NCI-H2107 (cell line): Measurements from ENCODE around the gene FAM185A.
"Not testable (repeated sequence)": the region's sequence is repeated elsewhere in the genome, so short reads cannot be mapped to it uniquely, and the experiment has no call there.

Experiments used
- DNase-seq: peaks from one replicate; lab custom pipeline; 2025; lab: John Stamatoyannopoulos, UW

FAM185A gene

DNA sequence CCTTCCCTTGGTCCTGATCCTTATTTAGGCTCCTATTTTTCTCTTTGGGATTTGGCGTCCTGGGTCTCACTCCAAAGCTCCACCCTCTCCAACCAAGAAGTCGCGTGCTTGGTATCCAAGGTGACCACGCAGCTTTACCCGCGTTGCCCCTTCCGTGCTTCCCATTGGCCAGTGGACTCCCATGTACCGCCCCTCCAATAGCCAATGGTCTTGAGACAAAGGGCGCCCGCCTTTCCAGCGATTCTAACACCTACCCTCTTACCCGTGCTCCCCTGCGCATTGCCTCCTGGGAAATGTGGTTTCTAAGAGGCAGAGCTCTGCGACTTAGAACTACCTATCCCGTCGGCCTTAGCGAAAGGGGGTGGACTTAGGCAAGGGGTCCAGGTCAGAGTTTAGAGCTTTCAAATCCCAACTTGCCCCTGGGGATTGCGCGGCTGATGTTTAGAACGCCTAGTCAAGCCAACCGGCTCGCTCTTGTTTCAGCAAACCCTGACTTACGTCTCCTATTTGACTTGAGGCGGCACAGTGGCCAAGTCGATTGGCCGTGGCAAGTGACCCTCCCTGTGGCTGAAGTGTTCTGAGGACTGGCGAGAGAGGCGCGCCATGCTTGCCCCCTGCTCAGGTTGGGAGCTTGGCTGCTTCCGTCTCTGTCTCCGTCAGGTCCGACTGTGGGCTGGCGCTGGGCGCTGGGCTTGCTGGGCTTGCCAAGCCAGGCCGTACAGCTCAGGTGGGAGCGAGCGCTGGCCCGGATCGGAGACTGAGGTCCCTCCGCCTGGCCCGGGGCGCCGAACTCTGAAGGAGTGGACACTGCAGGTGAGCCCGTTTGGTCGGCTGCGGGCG, at the start of gene FAM185A:
Gene FAM185A, plus strand, starts transcription at position 395 of the 840 bp plus-strand sequence. Its CDS starts 209 bp downstream, at position 604.
- peak; percentile 99 for DNase-seq

DNA sequence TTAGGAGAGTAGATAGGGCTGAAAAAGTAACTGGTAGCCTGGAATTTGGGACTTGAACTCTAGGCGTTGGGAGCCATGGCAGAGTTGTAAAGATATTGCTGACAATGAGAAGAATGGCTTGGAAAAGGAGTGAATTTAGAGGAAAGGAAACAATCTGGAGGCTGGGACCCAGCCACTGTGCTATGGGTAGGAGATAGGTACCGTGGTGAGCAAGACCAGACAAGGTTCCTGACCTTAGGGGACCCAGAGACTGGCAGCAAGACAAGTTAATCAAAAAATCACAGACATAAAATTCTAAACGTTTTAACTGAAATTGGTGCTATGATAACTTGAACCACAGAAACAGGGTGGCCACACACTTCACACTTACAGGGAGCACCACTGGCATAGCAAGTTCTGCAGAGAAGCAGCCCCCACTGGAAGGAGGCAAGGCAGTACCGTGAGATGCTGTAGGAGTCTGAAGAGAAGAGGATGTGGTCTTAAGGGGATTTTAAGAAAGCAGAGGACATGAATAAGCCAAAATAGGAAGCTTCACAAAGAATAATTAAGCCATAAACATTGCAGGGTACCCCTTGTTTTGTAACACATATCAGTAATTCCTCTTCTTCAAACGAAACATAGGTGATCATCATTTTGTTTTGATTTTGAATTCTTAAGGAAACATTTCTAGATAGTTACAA, 35.6 kb upstream of the FAM185A start:
- DNase-seq = not testable (repeated sequence)

DNA sequence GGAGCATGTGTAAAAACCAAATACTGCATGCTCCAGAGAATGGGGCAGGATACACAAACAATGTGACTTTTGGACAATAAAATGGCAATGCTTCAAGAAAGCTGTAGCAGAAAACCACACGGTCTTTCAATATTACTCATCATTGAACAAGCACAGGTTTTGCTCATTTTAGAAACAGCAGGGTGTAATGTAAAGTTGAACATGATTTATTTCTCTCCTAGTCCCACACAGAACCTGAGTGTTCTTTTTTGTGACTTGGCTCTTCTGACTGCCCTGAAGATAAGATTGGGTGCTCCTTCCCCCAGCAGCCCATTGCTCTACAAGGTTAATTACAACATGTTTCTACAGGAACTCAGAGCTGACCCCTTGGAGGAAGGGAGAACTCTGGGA, 35.1 kb upstream of the FAM185A start:
- not testable (repeated sequence) for DNase-seq

DNA sequence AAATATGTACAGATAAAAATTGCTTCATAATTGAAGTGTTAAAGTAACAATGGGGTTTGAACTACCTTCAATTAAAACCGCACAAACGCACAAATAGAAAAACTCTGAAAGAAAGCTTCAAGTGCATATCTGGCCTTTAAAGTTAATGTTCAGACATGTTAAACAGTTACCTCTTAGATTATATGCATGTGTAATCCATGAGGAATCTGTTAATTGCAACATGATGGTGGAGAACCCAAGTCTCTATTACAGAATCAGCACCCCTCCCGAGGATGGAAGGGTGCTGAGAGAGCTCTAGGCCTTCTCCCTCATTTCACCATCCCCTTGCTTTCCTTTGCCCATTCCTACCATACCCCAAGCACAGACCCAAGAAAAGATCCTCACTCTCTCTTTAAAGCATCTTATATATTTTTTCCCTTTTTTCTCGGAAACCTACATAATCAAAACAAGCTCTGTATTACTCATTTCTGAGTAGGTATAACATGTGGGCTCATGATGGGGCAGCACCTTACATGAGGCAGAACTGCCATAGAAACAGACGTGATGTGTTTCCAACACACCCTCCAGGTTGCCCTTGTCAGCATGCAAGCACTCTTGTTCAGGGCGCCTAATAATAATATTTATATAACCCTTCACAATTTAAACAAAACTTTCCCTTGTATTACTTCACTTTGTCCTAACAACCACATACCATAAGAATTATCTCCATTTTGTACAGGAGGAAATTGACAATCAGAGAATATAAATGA, 33.9 kb upstream of the FAM185A start:
- not testable (repeated sequence) for DNase-seq

DNA sequence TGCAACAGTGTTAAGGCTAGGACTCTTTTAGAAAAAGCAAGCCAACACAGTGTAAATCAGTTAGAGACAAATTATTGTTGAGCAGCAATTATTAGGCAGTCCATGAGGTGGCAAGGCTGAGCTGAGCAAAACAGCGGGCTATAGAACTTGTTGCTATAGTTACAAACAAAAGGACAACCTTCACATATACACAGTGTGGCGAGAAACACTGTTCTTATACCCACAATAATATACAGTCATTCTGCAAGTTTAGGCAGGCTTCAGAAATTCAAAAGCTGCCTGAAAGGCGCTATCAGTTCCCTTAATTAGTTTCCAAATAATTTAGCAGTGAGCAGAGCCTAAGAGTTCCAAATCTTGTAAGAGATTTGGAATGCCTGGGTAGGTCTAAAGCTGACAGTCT, 33.1 kb upstream of the FAM185A start:
- not testable (repeated sequence) for DNase-seq

DNA sequence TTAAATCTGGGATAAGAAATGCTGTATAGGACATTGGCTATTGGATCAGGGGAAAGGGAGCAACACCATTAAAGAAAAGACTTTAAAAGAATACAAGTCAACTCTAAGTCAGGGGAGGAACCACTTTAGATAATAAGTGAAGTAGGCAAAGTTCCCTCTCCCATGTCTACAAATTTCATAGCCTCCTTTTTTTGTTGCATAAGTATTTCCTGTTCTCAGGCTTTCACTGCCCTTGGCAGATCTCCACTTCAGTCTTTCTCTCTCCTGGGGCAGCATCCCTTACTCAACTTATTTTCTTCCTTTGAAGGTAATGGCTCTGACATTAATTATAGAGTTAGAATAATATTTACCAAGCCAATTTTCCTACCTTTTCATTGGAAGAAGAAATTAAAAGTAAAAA, 30.3 kb upstream of the FAM185A start:
- DNase-seq = not testable (repeated sequence)

DNA sequence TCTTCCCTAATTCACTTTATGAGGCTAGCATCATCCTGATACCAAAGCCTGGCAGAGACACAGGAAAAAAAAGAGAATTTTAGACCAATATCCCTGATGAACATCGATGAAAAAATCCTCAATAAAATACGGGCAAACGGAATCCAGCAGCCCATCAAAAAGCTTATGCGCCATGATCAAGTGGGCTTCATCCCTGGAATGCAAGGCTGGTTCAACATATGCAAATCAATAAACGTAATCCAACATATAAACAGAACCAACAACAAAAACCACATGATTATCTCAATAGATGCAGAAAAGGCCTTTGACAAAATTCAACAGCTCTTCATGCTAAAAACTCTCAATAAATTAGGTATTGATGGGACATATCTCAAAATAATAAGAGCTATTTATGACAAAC, 22.6 kb upstream of the FAM185A start:
- not testable (repeated sequence) for DNase-seq

DNA sequence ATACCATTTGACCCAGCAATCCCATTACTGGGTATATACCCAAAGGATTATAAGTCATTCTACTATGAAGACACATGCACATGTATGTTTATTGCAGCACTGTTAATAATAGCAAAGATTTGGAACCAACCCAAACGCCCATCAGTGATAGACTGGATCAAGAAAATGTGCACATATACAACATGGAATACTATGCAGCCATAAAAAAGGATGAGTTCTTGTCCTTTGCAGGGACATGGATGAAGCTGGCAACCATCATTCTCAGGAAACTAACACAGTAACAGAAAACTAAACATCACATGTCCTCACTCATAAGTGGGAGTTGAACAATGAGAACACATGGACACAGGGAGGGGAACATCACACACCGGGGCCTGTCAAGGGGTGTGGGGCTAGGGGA, 19.1 kb upstream of the FAM185A start:
- DNase-seq = not testable (repeated sequence)

DNA sequence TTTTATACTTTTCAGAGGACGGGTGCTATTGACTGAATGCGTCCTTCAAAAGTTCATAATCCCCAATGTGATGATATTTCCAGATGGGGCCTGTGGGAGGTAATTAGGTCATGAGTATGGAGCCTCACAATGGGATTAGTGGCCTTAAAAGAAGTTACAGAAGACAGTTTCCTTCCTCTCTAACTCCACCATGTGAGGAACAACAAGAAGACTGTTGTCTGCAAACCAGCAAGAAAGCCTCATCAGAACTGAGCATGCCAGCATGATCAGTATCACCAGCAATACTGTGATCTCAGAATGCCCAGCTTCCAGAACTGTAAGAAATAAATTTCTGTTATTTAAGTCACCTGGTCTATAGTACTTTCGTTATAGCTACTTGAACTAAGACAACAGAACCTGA, 18.4 kb upstream of the FAM185A start:
- DNase-seq = not testable (repeated sequence)

DNA sequence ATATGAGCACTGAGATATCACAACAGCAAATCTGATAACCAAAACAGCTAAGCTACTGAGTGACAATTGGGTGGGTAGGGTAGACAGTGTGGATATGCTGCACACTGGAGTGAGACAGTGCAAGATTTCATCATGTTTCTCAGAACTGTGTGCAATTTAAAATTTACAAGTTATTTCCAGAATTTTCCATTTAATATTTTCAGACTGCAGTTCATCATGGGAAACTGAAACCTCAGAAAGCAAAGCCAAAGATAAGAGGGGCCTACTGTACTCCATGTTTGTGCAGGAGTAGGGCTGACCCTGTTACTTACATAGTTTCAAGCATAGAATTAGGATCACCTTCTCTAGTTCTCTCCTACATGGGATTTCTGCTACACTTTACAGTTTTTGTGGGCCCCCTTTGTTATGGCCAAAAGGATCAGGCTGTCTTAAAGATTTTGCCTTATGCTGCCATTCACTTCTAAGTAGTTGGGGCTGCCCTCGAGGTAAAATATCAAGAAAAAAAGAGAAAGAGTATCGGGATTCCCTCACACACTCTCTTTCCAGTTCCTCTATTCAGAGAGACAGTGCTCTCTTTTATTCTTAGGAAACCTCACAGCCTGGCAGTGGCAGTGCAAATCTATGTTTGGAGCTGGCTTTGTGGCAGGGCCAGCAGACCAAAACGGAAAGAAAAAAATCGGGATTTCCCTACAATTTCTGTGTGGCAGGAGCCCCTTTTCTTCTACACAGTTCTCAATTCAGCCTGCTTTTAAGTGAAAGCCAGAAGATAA, 6.6 kb upstream of the FAM185A start:
- not testable (repeated sequence) for DNase-seq

DNA sequence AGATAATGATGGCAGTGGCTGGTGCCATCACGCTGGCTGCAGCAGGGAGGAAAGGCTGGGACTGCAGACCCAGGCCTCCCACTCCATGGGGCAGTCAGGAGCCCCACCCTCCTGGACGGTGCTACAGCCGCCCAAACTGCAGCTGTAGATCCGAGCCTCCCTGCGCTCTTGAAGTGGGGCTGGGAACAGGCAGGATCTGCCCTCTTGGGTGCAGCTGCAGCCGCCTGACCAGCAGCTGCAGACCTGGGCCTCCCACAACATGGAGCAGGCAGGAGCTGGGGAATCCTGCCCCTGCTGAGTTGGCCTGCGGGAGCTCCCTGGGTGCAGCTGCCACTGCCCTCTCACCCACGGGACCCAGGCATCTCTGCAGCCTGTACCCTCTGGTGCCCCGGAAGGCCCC, 4.9 kb upstream of the FAM185A start:
- DNase-seq = not testable (repeated sequence)

DNA sequence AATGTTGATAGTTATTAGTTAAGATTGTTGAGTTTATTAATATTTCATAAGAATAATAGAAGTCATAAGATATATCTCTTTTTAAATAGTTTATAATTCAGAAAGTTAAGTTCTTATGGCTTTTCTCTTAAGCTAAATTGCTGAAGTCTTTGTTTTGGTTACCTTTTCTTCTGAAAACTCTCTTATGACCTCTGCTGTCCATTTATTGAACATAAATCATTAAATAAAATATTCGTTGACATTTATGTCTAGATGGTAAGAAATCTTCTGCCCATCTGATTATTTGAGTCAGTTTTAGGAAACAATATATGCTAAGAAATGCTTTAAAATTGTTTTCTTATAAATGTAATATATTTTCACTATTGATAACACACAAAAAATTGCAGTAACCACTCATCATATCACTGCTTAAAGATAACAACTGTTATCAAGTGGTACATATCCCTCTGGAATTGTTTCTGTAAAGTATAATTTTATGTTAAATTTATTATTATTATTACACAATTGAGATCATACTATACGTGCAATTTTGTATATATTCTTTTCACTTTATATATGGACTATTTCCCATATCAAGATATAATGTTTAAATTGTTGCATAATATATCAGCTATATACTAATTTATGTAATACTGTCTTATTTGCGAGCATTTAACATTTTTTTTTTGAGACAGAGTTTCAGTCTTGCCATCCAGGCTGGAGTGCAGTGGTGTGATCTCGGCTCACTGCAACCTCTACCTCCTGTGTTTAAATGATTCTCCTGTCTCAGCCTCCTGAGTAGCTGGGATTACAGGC, 3.1 kb upstream of the FAM185A start:
- DNase-seq = not testable (repeated sequence)

DNA sequence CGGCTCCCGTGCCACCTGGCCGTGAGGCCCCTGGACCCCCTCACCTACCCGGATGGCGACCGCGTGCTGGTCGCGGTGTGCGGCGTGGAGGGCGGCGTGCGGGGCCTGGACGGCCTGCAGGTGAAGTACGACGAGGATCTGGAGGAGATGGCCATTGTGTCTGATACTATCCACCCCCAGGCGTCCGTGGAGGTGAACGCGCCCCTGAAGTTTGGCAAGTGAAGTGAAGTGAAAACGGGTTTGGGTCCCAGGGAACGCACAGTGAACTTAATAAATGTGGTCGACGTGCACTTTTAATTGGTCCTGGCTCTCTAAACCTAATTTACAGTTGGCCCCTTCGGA, 617 bp downstream of the FAM185A start:
- DNase-seq = not testable (repeated sequence)

DNA sequence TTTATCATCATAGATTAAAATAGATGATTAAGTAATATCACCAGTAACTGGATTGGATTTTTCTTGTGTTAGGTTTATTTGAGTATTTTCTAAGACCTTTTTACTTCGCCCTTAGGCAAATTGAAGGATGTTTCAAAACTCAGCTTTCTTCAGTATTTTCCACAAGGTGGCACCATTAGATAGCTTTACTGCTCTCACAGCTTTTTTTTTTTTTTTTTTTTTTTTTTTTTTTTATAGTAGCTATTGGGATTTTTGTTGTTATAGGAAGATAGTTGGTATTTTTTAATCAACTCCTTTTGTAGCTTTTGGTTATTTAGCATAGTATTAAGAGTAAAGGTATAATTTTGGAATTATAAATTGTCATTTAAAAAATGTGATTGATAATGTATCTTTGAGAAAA, 9.4 kb downstream of the FAM185A start:
- not testable (repeated sequence) for DNase-seq

DNA sequence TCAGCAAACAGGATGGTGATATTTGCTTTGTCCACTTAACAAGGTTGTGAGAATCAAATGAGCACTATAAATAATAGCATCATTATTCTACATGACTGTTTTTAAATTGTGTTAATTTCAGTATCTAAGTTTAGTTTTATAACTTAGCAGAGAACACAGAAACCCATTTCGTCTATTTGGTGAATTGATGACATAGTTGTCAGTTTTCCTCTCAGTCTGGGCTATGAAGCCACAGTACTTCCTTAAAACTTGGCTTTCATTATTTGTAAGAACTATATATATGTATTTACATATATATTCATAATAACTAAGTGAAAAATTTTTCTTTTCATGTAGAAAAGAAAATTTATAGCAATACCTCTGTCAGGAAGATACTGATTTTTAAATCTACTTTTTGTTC, 11.1 kb downstream of the FAM185A start:
- DNase-seq = not testable (repeated sequence)

DNA sequence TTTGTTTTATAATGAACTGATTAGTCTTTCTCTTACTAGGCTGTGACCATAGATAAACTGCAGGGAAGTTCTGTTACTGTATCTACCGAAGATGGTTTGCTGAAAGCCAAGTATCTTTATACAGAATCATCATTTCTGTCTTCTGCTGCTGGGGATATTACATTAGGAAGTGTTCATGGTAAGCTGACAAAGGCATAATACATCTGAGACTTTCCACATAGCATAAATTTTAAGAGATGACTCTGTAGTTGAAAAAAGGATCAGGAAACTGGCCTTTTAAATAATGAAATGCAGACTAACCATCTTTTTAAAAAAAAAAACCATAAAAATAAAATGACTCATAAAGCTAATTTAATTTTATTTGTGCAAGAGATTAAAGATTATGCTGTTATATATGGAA, 12.4 kb downstream of the FAM185A start:
- DNase-seq = not testable (repeated sequence)

DNA sequence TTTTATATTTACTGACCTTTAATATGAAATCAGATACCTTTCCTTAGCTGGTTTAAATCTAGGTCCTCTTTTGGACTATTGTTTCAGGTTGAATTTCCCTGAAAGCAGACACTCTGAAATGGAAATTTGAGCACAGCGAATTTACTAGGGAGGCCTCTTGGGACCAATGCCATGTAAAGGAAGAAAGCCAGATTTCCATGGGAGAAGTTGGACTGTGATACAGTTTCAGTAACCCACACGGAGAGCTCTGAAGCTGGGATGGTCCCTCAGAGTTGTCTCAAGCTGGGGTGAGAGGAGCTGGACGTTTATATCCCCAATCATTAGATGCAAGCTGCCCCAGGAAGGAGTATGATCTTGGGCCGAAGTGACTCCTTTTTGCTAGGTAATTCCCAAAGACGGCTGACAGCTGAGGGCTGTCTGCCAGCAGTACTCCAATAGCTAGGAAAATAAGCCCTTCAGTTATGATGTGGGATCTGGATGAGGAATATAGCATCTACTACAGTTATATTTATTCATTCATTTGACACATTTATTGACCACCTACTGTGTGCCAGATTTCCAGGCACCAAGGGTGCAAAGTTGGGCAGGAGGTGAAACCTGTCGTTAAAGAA, 14.6 kb downstream of the FAM185A start:
- DNase-seq = not testable (repeated sequence)

DNA sequence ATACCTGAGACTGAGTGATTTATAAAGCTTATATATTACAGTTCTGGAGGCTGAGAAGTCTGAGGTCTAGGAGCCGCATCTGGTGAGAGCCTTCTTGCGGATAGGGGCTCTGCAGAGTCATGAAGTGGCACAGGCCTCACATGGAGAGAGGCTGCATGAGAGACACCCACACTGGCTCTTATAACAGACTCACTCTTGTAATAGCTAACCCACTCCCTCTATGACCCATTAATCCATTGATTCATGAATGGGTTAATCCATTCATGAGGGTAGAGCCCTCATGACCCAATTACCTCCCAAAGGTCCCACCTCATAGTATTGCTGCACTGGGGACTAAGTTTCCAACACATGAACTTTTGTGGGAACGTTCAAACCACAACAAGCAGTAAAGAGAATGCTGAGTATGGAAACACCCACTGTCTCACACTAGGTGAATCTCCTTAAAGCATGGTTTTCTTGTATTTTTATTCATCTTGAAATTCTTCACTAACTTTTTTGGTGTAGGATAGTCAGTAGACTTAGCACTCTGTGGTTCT, 20.9 kb downstream of the FAM185A start:
- DNase-seq = not testable (repeated sequence)

DNA sequence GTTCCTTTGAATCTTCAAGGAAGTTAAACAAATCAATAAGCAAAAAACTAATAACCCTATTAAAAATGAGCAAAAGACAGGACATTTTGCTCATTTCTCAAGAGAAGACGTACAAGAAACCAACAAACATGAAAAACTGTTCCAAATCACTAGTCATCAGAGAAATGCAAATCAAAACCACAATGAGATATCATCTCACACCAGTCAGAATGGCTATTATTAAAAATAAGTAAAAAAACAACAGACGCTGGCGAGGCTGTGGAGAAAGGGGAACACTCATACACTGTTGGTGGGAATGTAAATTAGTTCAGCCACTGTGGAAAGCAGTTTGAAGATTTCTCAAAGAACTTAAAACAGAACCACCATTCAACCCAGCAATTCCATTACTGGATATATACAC, 21.7 kb downstream of the FAM185A start:
- DNase-seq = not testable (repeated sequence)

DNA sequence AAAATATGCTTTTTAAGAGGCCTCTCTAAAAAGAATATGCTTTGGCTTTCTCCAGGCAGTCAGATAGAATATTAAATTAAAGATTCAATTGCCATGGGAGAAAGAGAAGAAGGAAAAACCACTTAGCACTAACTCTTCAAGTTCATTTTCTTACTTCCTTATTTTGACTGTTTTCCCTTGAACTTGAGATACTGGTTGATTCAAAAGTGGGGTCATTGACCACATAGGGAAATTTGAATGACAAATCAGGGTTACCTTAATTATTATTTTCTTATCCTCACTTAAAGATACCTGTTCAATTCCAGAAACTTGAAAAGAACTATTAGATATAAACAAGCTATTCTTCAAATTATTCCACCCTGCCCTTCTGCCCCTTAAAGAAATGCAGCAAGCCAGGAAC, 27.4 kb downstream of the FAM185A start:
- not testable (repeated sequence) for DNase-seq
